HepG2 (cell line): Measurements from ENCODE around the gene CNDP1.

Source experiments
- ERF ChIP-seq: IDR thresholded peaks from 2 replicates; pipeline ENCODE4 v1.6.1; 2018; ENCODE audit warnings: missing biosample characterization, missing genetic modification reagents
- GTF2F1 ChIP-seq: fragments of 150-350 bp; IDR thresholded peaks from 2 replicates; pipeline ENCODE4 v1.6.1; 2014; ENCODE audit warnings: low read length
- KLF12 ChIP-seq: sonication (generic); formaldehyde crosslinking; IDR thresholded peaks from 2 replicates; pipeline ENCODE4 v1.4.0; 2020; ENCODE audit warnings: missing genetic modification reagents, borderline replicate concordance
- POLR2A ChIP-seq, 2 experiments: IDR thresholded peaks; 2 replicates each; pipeline ENCODE4 v1.6.1; 2011; ENCODE audit warnings: low read depth in 2 of 2, low read length in 2 of 2, mild to moderate bottlenecking in 1 of 2, moderate library complexity in 1 of 2; ENCODE audit not compliant: insufficient read depth in 1 of 2
- RCOR2 ChIP-seq: IDR thresholded peaks from 2 replicates; pipeline ENCODE4 v1.6.1; 2016; ENCODE audit warnings: missing biosample characterization, missing genetic modification reagents
- ZNF282 ChIP-seq: fragments of 450-650 bp; IDR thresholded peaks from 2 replicates; pipeline ENCODE4 v1.6.1; 2018; ENCODE audit not compliant: partially characterized antibody
- ZNF550 ChIP-seq: sonication (generic); formaldehyde crosslinking; IDR thresholded peaks from 2 replicates; pipeline ENCODE4 v1.4.0; 2020; ENCODE audit warnings: mild to moderate bottlenecking, missing genetic modification reagents, borderline replicate concordance
- ZNF564 ChIP-seq: sonication (generic); formaldehyde crosslinking; IDR thresholded peaks from 2 replicates; pipeline ENCODE4 v1.8.1; 2023; ENCODE audit warnings: mild to moderate bottlenecking, missing genetic modification reagents
- ZNF644 ChIP-seq: IDR thresholded peaks from 2 replicates; pipeline ENCODE4 v1.6.1; 2016; ENCODE audit warnings: low read depth
- TF ChIP-seq, protein P1 (sequence below), 2 experiments: sonication (generic) in 1 of 2; formaldehyde crosslinking in 1 of 2; IDR thresholded peaks; 2 replicates each; pipeline versions ENCODE4 v1.4.0 to v1.6.1; 2016 to 2020; ENCODE audit warnings: borderline replicate concordance in 1 of 2, low read depth in 1 of 2, mild to moderate bottlenecking in 1 of 2, missing genetic modification reagents in 1 of 2
- TF ChIP-seq, protein P2 (sequence below): sonication (generic); formaldehyde crosslinking; IDR thresholded peaks from 2 replicates; pipeline ENCODE4 v1.5.0; 2020; ENCODE audit warnings: mild to moderate bottlenecking, missing genetic modification reagents, moderate library complexity
- TF ChIP-seq, protein P3 (sequence below): IDR thresholded peaks from 2 replicates; pipeline ENCODE4 v1.6.1; 2012; ENCODE audit warnings: low read length, improper control_type of control experiment

DNA sequence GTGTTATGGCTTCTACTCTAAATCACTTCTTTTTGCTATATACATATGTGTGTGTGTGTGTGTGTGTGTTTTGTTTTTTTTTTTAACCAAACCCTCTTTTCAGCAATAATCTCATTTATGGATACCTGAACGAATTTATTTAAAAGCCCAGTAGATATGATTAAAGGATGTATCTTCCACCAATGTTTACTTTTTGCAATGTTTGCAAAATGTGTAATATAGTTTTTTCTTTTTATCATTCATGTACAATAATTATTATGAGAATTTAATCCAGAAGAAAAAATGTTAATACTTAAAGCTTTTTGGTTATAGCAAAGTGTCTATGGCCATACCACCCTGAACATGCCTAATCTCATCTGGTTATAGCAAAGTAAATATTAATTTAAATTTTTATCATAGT, 39.8 kb upstream of the CNDP1 start:
- TF ChIP-seq POLR2A (IDR thresholded peaks at IDR 0.05; ENCODE audit: insufficient read depth in 1 of 2, low read depth in 2 of 2, low read length in 2 of 2) (no peak), ZNF282 (no peak), ZNF550 (CRISPR knock-in tag) (no peak), ZNF564 (CRISPR knock-in tag) (no peak), ERF (CRISPR knock-in tag) (no peak), GTF2F1 (no peak), KLF12 (CRISPR knock-in tag) (no peak), RCOR2 (no peak), ZNF644 (CRISPR knock-in tag) (no peak)
- TF ChIP-seq, protein P1, sequence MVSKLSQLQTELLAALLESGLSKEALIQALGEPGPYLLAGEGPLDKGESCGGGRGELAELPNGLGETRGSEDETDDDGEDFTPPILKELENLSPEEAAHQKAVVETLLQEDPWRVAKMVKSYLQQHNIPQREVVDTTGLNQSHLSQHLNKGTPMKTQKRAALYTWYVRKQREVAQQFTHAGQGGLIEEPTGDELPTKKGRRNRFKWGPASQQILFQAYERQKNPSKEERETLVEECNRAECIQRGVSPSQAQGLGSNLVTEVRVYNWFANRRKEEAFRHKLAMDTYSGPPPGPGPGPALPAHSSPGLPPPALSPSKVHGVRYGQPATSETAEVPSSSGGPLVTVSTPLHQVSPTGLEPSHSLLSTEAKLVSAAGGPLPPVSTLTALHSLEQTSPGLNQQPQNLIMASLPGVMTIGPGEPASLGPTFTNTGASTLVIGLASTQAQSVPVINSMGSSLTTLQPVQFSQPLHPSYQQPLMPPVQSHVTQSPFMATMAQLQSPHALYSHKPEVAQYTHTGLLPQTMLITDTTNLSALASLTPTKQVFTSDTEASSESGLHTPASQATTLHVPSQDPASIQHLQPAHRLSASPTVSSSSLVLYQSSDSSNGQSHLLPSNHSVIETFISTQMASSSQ (IDR thresholded peaks at IDR 0.05; ENCODE audit: low read depth), result no peak
- TF ChIP-seq, protein P1 (CRISPR knock-in tag; IDR thresholded peaks at IDR 0.05; ENCODE audit: borderline replicate concordance), result no peak
- TF ChIP-seq, protein P2, sequence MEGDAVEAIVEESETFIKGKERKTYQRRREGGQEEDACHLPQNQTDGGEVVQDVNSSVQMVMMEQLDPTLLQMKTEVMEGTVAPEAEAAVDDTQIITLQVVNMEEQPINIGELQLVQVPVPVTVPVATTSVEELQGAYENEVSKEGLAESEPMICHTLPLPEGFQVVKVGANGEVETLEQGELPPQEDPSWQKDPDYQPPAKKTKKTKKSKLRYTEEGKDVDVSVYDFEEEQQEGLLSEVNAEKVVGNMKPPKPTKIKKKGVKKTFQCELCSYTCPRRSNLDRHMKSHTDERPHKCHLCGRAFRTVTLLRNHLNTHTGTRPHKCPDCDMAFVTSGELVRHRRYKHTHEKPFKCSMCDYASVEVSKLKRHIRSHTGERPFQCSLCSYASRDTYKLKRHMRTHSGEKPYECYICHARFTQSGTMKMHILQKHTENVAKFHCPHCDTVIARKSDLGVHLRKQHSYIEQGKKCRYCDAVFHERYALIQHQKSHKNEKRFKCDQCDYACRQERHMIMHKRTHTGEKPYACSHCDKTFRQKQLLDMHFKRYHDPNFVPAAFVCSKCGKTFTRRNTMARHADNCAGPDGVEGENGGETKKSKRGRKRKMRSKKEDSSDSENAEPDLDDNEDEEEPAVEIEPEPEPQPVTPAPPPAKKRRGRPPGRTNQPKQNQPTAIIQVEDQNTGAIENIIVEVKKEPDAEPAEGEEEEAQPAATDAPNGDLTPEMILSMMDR (CRISPR knock-in tag), result no peak
- TF ChIP-seq, protein P3, sequence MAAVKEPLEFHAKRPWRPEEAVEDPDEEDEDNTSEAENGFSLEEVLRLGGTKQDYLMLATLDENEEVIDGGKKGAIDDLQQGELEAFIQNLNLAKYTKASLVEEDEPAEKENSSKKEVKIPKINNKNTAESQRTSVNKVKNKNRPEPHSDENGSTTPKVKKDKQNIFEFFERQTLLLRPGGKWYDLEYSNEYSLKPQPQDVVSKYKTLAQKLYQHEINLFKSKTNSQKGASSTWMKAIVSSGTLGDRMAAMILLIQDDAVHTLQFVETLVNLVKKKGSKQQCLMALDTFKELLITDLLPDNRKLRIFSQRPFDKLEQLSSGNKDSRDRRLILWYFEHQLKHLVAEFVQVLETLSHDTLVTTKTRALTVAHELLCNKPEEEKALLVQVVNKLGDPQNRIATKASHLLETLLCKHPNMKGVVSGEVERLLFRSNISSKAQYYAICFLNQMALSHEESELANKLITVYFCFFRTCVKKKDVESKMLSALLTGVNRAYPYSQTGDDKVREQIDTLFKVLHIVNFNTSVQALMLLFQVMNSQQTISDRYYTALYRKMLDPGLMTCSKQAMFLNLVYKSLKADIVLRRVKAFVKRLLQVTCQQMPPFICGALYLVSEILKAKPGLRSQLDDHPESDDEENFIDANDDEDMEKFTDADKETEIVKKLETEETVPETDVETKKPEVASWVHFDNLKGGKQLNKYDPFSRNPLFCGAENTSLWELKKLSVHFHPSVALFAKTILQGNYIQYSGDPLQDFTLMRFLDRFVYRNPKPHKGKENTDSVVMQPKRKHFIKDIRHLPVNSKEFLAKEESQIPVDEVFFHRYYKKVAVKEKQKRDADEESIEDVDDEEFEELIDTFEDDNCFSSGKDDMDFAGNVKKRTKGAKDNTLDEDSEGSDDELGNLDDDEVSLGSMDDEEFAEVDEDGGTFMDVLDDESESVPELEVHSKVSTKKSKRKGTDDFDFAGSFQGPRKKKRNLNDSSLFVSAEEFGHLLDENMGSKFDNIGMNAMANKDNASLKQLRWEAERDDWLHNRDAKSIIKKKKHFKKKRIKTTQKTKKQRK, result no peak
